Neural progenitor cell (in vitro differentiated cells): ENCODE results near the gene PTHLH.

Experiments
- EZH2 ChIP-seq: fragments of 200-600 bp; sonication (generic); IDR thresholded peaks from 2 replicates; pipeline ENCODE4 v1.6.1; 2017; ENCODE audit warnings: antibody characterized with exemption, mild to moderate bottlenecking, moderate library complexity
- TF ChIP-seq, protein P1 (sequence below): fragments of 200-600 bp; sonication (generic); IDR thresholded peaks from 2 replicates; pipeline ENCODE4 v1.5.1; 2017; ENCODE audit warnings: antibody characterized with exemption, mild to moderate bottlenecking

DNA sequence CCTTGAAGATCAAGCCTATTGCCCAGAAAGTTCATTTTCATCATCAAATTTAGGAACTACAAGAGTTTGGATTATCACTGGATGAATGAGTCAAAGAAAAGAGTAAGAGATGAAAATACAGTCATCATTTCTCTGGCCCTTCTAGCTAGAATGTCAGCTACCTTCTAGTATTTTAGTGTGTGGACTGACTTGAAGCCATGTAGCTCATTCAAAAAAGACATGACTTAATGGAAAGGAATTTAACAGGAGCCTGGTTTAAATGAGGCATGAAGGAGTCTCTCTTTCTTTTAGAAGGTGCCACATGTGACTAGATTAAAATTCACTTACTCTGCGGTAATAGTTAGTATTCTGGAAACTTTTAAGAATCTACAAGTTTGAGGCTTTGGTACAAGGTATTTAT, 7.1 kb downstream of the PTHLH start:
- TF ChIP-seq, protein P1, sequence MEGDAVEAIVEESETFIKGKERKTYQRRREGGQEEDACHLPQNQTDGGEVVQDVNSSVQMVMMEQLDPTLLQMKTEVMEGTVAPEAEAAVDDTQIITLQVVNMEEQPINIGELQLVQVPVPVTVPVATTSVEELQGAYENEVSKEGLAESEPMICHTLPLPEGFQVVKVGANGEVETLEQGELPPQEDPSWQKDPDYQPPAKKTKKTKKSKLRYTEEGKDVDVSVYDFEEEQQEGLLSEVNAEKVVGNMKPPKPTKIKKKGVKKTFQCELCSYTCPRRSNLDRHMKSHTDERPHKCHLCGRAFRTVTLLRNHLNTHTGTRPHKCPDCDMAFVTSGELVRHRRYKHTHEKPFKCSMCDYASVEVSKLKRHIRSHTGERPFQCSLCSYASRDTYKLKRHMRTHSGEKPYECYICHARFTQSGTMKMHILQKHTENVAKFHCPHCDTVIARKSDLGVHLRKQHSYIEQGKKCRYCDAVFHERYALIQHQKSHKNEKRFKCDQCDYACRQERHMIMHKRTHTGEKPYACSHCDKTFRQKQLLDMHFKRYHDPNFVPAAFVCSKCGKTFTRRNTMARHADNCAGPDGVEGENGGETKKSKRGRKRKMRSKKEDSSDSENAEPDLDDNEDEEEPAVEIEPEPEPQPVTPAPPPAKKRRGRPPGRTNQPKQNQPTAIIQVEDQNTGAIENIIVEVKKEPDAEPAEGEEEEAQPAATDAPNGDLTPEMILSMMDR: no peak
- TF ChIP-seq EZH2: no peak
